Measurements from ENCODE around the gene OR6A2. TPM values are rescaled to one million over a fixed set of nuclear protein-coding genes. Genes with fewer than 3 reads are reported as not detected.

OR6A2 gene
- total RNA-seq, 1 donor from 2014 or later, result not detected

GRCh38 chr11:6746086-6746618 lies 53.3 kb downstream of the OR6A2 start:
- DNase-seq (ENCODE audit: low read depth), result no peak
- TF ChIP-seq, protein P1, sequence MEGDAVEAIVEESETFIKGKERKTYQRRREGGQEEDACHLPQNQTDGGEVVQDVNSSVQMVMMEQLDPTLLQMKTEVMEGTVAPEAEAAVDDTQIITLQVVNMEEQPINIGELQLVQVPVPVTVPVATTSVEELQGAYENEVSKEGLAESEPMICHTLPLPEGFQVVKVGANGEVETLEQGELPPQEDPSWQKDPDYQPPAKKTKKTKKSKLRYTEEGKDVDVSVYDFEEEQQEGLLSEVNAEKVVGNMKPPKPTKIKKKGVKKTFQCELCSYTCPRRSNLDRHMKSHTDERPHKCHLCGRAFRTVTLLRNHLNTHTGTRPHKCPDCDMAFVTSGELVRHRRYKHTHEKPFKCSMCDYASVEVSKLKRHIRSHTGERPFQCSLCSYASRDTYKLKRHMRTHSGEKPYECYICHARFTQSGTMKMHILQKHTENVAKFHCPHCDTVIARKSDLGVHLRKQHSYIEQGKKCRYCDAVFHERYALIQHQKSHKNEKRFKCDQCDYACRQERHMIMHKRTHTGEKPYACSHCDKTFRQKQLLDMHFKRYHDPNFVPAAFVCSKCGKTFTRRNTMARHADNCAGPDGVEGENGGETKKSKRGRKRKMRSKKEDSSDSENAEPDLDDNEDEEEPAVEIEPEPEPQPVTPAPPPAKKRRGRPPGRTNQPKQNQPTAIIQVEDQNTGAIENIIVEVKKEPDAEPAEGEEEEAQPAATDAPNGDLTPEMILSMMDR (conservative IDR thresholded peaks at IDR 0.05; ENCODE audit: low read depth, low read length), result no peak

GRCh38 chr11:6745465-6746015 lies 53.9 kb downstream of the OR6A2 start:
- TF ChIP-seq, protein P1 (conservative IDR thresholded peaks at IDR 0.05; ENCODE audit: low read depth, low read length), result no peak
- no peak for DNase-seq (ENCODE audit: low read depth)
- no peak overlapping the region for H3K4me3 ChIP-seq (ENCODE audit: low read depth, low read length)

More at GRCh38 chr11:6746086-6746618, 53.3 kb downstream of the OR6A2 start:
- no peak overlapping the region for H3K4me3 ChIP-seq (ENCODE audit: low read depth, low read length)

DNA sequence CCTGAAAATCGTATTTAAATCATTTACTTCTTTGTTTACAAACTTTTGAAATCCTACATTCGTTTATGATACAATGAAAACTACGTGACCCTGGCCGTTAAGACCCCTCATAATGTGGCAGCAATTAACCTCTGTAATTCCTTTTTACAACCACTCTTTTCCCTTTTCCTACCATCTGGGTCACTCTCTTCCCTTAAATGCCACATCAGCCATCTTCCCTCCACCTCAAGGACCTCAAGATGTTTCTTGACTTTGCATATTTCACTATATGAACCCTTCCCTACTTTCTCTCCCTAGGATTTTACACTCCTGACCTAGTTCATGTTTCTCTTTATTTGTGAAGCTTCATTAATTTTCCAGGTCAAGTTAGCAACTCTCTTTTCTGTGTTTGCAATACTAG lies 54.5 kb downstream of the OR6A2 start:
- TF ChIP-seq, protein P1 (conservative IDR thresholded peaks at IDR 0.05; ENCODE audit: low read depth, low read length), result no peak
- DNase-seq (ENCODE audit: low read depth), result no peak
- no peak overlapping the region for H3K4me3 ChIP-seq (ENCODE audit: low read depth, low read length)

GRCh38 chr11:6742260-6742659 lies 57.2 kb downstream of the OR6A2 start:
- H3K4me3 ChIP-seq (ENCODE audit: low read depth, low read length), result no peak overlapping the region
- TF ChIP-seq, protein P1 (conservative IDR thresholded peaks at IDR 0.05; ENCODE audit: low read depth, low read length), result no peak
- no peak for DNase-seq (ENCODE audit: low read depth)

Other genes with a start within 250 kb of the OR6A2 start
- gene RRP8, start 196.1 kb downstream of the OR6A2 start, total RNA-seq, result 6.7 and 20.5 TPM in 2 replicates
- gene ILK, start 195.9 kb downstream of the OR6A2 start, total RNA-seq, result 118 and 184 TPM in 2 replicates
- gene TAF10, start 187.5 kb downstream of the OR6A2 start, total RNA-seq, result 108 and 205 TPM in 2 replicates
- 7.4 and 15.4 TPM in 2 replicates for gene TPP1, start 180.3 kb downstream of the OR6A2 start, total RNA-seq
- 1.2 and 1.8 TPM in 2 replicates for gene DCHS1, start 143.9 kb downstream of the OR6A2 start, total RNA-seq
- gene MRPL17, start 116.3 kb downstream of the OR6A2 start, total RNA-seq, result 44.7 and 62.6 TPM in 2 replicates
- gene OR2AG2, start 27.7 kb downstream of the OR6A2 start, total RNA-seq, result 0.14 TPM in 1 of 2 replicates, not detected in the other
- not detected in 2 replicates for gene OR2AG1, start 16.7 kb downstream of the OR6A2 start, total RNA-seq
- gene OR10A5, start 46.0 kb upstream of the OR6A2 start, total RNA-seq, result not detected in 2 replicates
- gene OR10A2, start 63.4 kb upstream of the OR6A2 start, total RNA-seq, result not detected in 2 replicates
- gene OR10A4, start 76.9 kb upstream of the OR6A2 start, total RNA-seq, result not detected in 2 replicates
- gene OR2D2, start 92.8 kb upstream of the OR6A2 start, total RNA-seq, result 0.35 TPM in 1 of 2 replicates, not detected in the other
- gene OR2D3, start 121.3 kb upstream of the OR6A2 start, total RNA-seq, result not detected in 2 replicates
- 2.8 and 5.6 TPM in 2 replicates for gene ZNF215, start 126.7 kb upstream of the OR6A2 start, total RNA-seq
- gene ZNF214, start 220.7 kb upstream of the OR6A2 start, total RNA-seq, result 1.1 and 1.5 TPM in 2 replicates
- gene NLRP14, start 220.8 kb upstream of the OR6A2 start, total RNA-seq, result 0.23 TPM in 1 of 2 replicates, not detected in the other